Activated CD4-positive, alpha-beta memory T cell treated with anti-CD3 and anti-CD28 coated beads for 36 hours (primary cell): ENCODE data around the gene LAMC3. TPM values are rescaled to one million over a fixed set of nuclear protein-coding genes. Genes with fewer than 3 reads are reported as not detected.

Experiments
- CTCF ChIA-PET: fragments of 350-600 bp; sonication (Branson Sonifier 250); formaldehyde crosslinking; loops from one replicate; lab custom pipeline; 2021; ENCODE audit warnings: antibody characterized with exemption, inconsistent platforms; lab: Charles Lee
- POLR2A ChIA-PET: fragments of 350-600 bp; sonication (Branson Sonifier 250); formaldehyde crosslinking; loops from one replicate; lab custom pipeline; 2021; ENCODE audit warnings: antibody characterized with exemption; lab: Charles Lee
- DNase-seq: peaks from one replicate; pipeline ENCODE4 v3.0.0-alpha.2; 2020
- H3K27ac Mint-ChIP-seq: one replicate; pipeline ENCODE4 v1.8.0; 2021; ENCODE audit warnings: mixed read lengths
- H3K27me3 Mint-ChIP-seq: one replicate; pipeline ENCODE4 v1.8.0; 2021; ENCODE audit warnings: mixed read lengths
- H3K36me3 Mint-ChIP-seq: one replicate; pipeline ENCODE4 v1.8.0; 2021; ENCODE audit warnings: mixed read lengths
- H3K4me1 Mint-ChIP-seq: one replicate; pipeline ENCODE4 v1.8.0; 2021; ENCODE audit warnings: low read depth, mixed read lengths
- H3K4me3 Mint-ChIP-seq: one replicate; pipeline ENCODE4 v1.8.0; 2021; ENCODE audit warnings: mild to moderate bottlenecking, mixed read lengths
- H3K9me3 Mint-ChIP-seq: one replicate; pipeline ENCODE4 v1.8.0; 2021; ENCODE audit warnings: mixed read lengths
- intact Hi-C: fragments of 100-400 bp; cut with micrococcal nuclease; formaldehyde crosslinking; loops from one replicate; pipeline ENCODE4 v1.15.1; 2023
- total RNA-seq, 2 experiments: library from RNA; stranded (reverse); gene quantifications; one replicate each; pipeline ENCODE4 v1.2.3, GENCODE V29; 2021

LAMC3 gene
- total RNA-seq, 2 experiments from 2014 or later: 0.12 to 0.34 TPM

- Mint-ChIP-seq H3K9me3 (no peaks in the 10 kb centered on the region), H3K4me3 (no peak overlapping the region), H3K4me1 (no peaks in the 10 kb centered on the region), H3K36me3 (no peaks in the 10 kb centered on the region), H3K27ac (no peak overlapping the region), H3K27me3 (peaks cover 5% of the 10 kb centered on the region)
- intact Hi-C loops: no loop called here
- no peak for DNase-seq
- ChIA-PET CTCF (interaction anchor here (1.5 kb wide), 1 partner anchor 18 kb away, joined by 5 read pairs; no protein-coding TSS in a partner anchor), POLR2A (no interaction called here)
Observed at GRCh38 chr9:131039129-131039954, 30.4 kb downstream of the LAMC3 start.

GRCh38 chr9:131042666-131043065 lies 33.7 kb downstream of the LAMC3 start:
- Mint-ChIP-seq H3K36me3 (no peaks in the 10 kb centered on the region), H3K4me3 (no peak overlapping the region), H3K4me1 (peaks cover 4% of the 10 kb centered on the region), H3K27me3 (peaks cover 3% of the 10 kb centered on the region), H3K9me3 (no peaks in the 10 kb centered on the region), H3K27ac (no peak overlapping the region)
- DNase-seq: no peak
- CTCF ChIA-PET: interaction anchor here (1.2 kb wide), 1 partner anchor 11 kb away, joined by 5 read pairs; no protein-coding TSS in a partner anchor
- intact Hi-C loops: loop anchor here (10.0 kb wide), 1 partner anchor 328 kb away; no protein-coding TSS in a partner anchor
- POLR2A ChIA-PET: interaction anchor here (0.7 kb wide), 1 partner anchor 92 kb away, joined by 3 read pairs; no protein-coding TSS in a partner anchor

GRCh38 chr9:131043087-131043486 lies 34.1 kb downstream of the LAMC3 start:
- peaks cover 4% of the 10 kb centered on the region for H3K4me1 Mint-ChIP-seq
- no peaks in the 10 kb centered on the region for H3K36me3 Mint-ChIP-seq
- no peak overlapping the region for H3K27ac Mint-ChIP-seq
- ChIA-PET POLR2A (interaction anchor here (0.6 to 0.7 kb wide), 2 partner anchors 8 to 93 kb away, joined by 3 read pairs; no protein-coding TSS in a partner anchor), CTCF (interaction anchor here (1.0 to 1.2 kb wide), 2 partner anchors 10 to 173 kb away, joined by 3 to 5 read pairs; no protein-coding TSS in a partner anchor)
- intact Hi-C loops: loop anchor here (10.0 kb wide), 1 partner anchor 328 kb away; no protein-coding TSS in a partner anchor
- H3K9me3 Mint-ChIP-seq: no peaks in the 10 kb centered on the region
- DNase-seq: no peak
- H3K4me3 Mint-ChIP-seq: no peak overlapping the region
- no peaks in the 10 kb centered on the region for H3K27me3 Mint-ChIP-seq

- no peak overlapping the region for H3K27ac Mint-ChIP-seq
- no peaks in the 10 kb centered on the region for H3K27me3 Mint-ChIP-seq
- H3K4me3 Mint-ChIP-seq: no peak overlapping the region
- ChIA-PET CTCF (interaction anchor here (1.0 to 1.2 kb wide), 2 partner anchors 10 to 173 kb away, joined by 3 to 5 read pairs; no protein-coding TSS in a partner anchor), POLR2A (interaction anchor here (0.5 to 0.7 kb wide), 3 partner anchors 8 to 369 kb away, joined by 3 read pairs; no protein-coding TSS in a partner anchor)
- intact Hi-C loops: loop anchor here (10.0 kb wide), 1 partner anchor 329 kb away; no protein-coding TSS in a partner anchor
- H3K36me3 Mint-ChIP-seq: no peaks in the 10 kb centered on the region
- DNase-seq: no peak
- H3K9me3 Mint-ChIP-seq: no peaks in the 10 kb centered on the region
- peaks cover 4% of the 10 kb centered on the region for H3K4me1 Mint-ChIP-seq
Observed at GRCh38 chr9:131043646-131044045, 34.7 kb downstream of the LAMC3 start.

GRCh38 chr9:131045300-131046092 lies 36.5 kb downstream of the LAMC3 start:
- H3K4me3 Mint-ChIP-seq: no peak overlapping the region
- H3K27me3 Mint-ChIP-seq: peaks cover 1% of the 10 kb centered on the region
- no peaks in the 10 kb centered on the region for H3K9me3 Mint-ChIP-seq
- no peak overlapping the region for H3K27ac Mint-ChIP-seq
- POLR2A ChIA-PET: interaction anchor here (0.6 kb wide), 1 partner anchor 137 kb away, joined by 3 read pairs; no protein-coding TSS in a partner anchor
- H3K4me1 Mint-ChIP-seq: peaks cover 4% of the 10 kb centered on the region
- H3K36me3 Mint-ChIP-seq: no peaks in the 10 kb centered on the region
- CTCF ChIA-PET: interaction anchor here (0.6 to 3.3 kb wide), 12 partner anchors 8 to 1698 kb away, joined by 3 to 62 read pairs (median 8); partner anchors contain the start of gene EXOSC2
- peak; percentile 51 for DNase-seq
- intact Hi-C loops: loop anchor here (10.0 kb wide), 1 partner anchor 331 kb away; no protein-coding TSS in a partner anchor

GRCh38 chr9:131046093-131046380 lies 37.1 kb downstream of the LAMC3 start:
- ChIA-PET CTCF (interaction anchor here (0.6 to 3.3 kb wide), 41 partner anchors 9 to 1699 kb away, joined by 3 to 62 read pairs (median 4); partner anchors contain the start of genes EXOSC2, FUBP3 and NUP214), POLR2A (interaction anchor here (0.6 kb wide), 1 partner anchor 137 kb away, joined by 3 read pairs; no protein-coding TSS in a partner anchor)
- Mint-ChIP-seq H3K4me1 (peaks cover 4% of the 10 kb centered on the region), H3K36me3 (no peaks in the 10 kb centered on the region), H3K27ac (no peak overlapping the region), H3K4me3 (no peak overlapping the region), H3K27me3 (peaks cover 1% of the 10 kb centered on the region), H3K9me3 (no peaks in the 10 kb centered on the region)
- intact Hi-C loops: loop anchor here (10.0 kb wide), 1 partner anchor 331 kb away; no protein-coding TSS in a partner anchor
- no peak for DNase-seq

- peak; percentile 81 for DNase-seq
- Mint-ChIP-seq H3K9me3 (no peaks in the 10 kb centered on the region), H3K4me1 (peaks cover 4% of the 10 kb centered on the region), H3K27ac (no peak overlapping the region), H3K27me3 (peaks cover 1% of the 10 kb centered on the region), H3K36me3 (no peaks in the 10 kb centered on the region), H3K4me3 (no peak overlapping the region)
- ChIA-PET POLR2A (interaction anchor here (0.6 kb wide), 2 partner anchors 128 to 136 kb away, joined by 3 read pairs; no protein-coding TSS in a partner anchor), CTCF (interaction anchor here (0.6 to 3.3 kb wide), 43 partner anchors 9 to 1773 kb away, joined by 3 to 62 read pairs (median 4); partner anchors contain the start of genes EXOSC2, FUBP3 and NUP214)
- intact Hi-C loops: loop anchor here (1.0 to 10.0 kb wide), 2 partner anchors 180 to 332 kb away; no protein-coding TSS in a partner anchor
Observed at GRCh38 chr9:131046581-131047202, 37.7 kb downstream of the LAMC3 start.

- intact Hi-C loops: loop anchor here (10.0 kb wide), 1 partner anchor 334 kb away; no protein-coding TSS in a partner anchor
- H3K4me3 Mint-ChIP-seq: no peak overlapping the region
- H3K36me3 Mint-ChIP-seq: no peaks in the 10 kb centered on the region
- ChIA-PET POLR2A (interaction anchor here (0.7 kb wide), 1 partner anchor 77 kb away, joined by 3 read pairs; the partner anchor contains the start of gene NUP214), CTCF (interaction anchor here (0.7 to 1.7 kb wide), 3 partner anchors 9 to 1289 kb away, joined by 3 to 13 read pairs (median 5); no protein-coding TSS in a partner anchor)
- peaks cover 4% of the 10 kb centered on the region for H3K4me1 Mint-ChIP-seq
- DNase-seq: no peak
- peaks cover 1% of the 10 kb centered on the region for H3K27me3 Mint-ChIP-seq
- H3K27ac Mint-ChIP-seq: no peak overlapping the region
- no peaks in the 10 kb centered on the region for H3K9me3 Mint-ChIP-seq
Observed at GRCh38 chr9:131048332-131048731, 39.4 kb downstream of the LAMC3 start.

GRCh38 chr9:131048820-131049219 lies 39.8 kb downstream of the LAMC3 start:
- DNase-seq: no peak
- Mint-ChIP-seq H3K9me3 (no peaks in the 10 kb centered on the region), H3K36me3 (no peaks in the 10 kb centered on the region), H3K4me3 (no peak overlapping the region), H3K27ac (no peak overlapping the region), H3K4me1 (peaks cover 4% of the 10 kb centered on the region), H3K27me3 (peaks cover 1% of the 10 kb centered on the region)
- CTCF ChIA-PET: interaction anchor here (0.7 to 1.7 kb wide), 3 partner anchors 9 to 1290 kb away, joined by 3 to 13 read pairs (median 5); no protein-coding TSS in a partner anchor
- intact Hi-C loops: loop anchor here (10.0 kb wide), 1 partner anchor 334 kb away; no protein-coding TSS in a partner anchor
- POLR2A ChIA-PET: no interaction called here

- Mint-ChIP-seq H3K9me3 (no peaks in the 10 kb centered on the region), H3K27me3 (peaks cover 1% of the 10 kb centered on the region), H3K27ac (no peak overlapping the region), H3K4me3 (no peak overlapping the region), H3K36me3 (no peaks in the 10 kb centered on the region), H3K4me1 (peaks cover 4% of the 10 kb centered on the region)
- intact Hi-C loops: loop anchor here (10.0 kb wide), 1 partner anchor 335 kb away; no protein-coding TSS in a partner anchor
- ChIA-PET CTCF (interaction anchor here (0.8 to 1.7 kb wide), 3 partner anchors 8 to 183 kb away, joined by 3 to 13 read pairs (median 3); no protein-coding TSS in a partner anchor), POLR2A (no interaction called here)
- no peak for DNase-seq
Observed at GRCh38 chr9:131049829-131050715, 41.1 kb downstream of the LAMC3 start.
